ENCODE data around the gene CYP27B1.
"Not testable (repeated sequence)": the region's sequence is repeated elsewhere in the genome, so short reads cannot be mapped to it uniquely, and the experiment has no call there.

CYP27B1 gene

GRCh38 chr12:57783466-57783801 is 16.6 kb upstream of the CYP27B1 start:
- DNase-seq (ENCODE audit: low read depth): no peak

GRCh38 chr12:57782608-57783465 is 16.0 kb upstream of the CYP27B1 start, which contains the start of gene TSFM:
TSS of gene TSFM (plus strand) at chr12:57782787. CDS start at chr12:57782802, 15 bp downstream.
- peak; percentile 93 for DNase-seq (ENCODE audit: low read depth)

- DNase-seq (ENCODE audit: low read depth): no peak
These were observed 15.3 kb upstream of the CYP27B1 start for GRCh38 chr12:57782243-57782607.

- DNase-seq (ENCODE audit: low read depth): no peak
These were observed 14.9 kb upstream of the CYP27B1 start for GRCh38 chr12:57781801-57782200.

- DNase-seq (ENCODE audit: low read depth): no peak
These were observed 14.4 kb upstream of the CYP27B1 start for GRCh38 chr12:57781244-57781643.

GRCh38 chr12:57780284-57780897 is 13.5 kb upstream of the CYP27B1 start:
- DNase-seq (ENCODE audit: low read depth): no peak

GRCh38 chr12:57779736-57780135 is 12.9 kb upstream of the CYP27B1 start:
- no peak for DNase-seq (ENCODE audit: low read depth)

- DNase-seq (ENCODE audit: low read depth): no peak
These were observed 11.0 kb upstream of the CYP27B1 start for GRCh38 chr12:57777911-57778310.

- DNase-seq (ENCODE audit: low read depth): no peak
These were observed 10.5 kb upstream of the CYP27B1 start for GRCh38 chr12:57777367-57777766.

GRCh38 chr12:57776247-57776587 is 9.3 kb upstream of the CYP27B1 start:
- DNase-seq (ENCODE audit: low read depth): no peak

GRCh38 chr12:57775563-57776246 is 8.8 kb upstream of the CYP27B1 start:
- no peak for DNase-seq (ENCODE audit: low read depth)

GRCh38 chr12:57775044-57775443 is 8.2 kb upstream of the CYP27B1 start:
- no peak for DNase-seq (ENCODE audit: low read depth)

GRCh38 chr12:57774634-57775033 is 7.8 kb upstream of the CYP27B1 start:
- DNase-seq (ENCODE audit: low read depth): not testable (repeated sequence)

- no peak for DNase-seq (ENCODE audit: low read depth)
These were observed 5.8 kb upstream of the CYP27B1 start, which contains the start of gene EEF1AKMT3 for GRCh38 chr12:57772429-57773322. TSS of gene EEF1AKMT3 (plus strand) at chr12:57772614. CDS start at chr12:57772725, 111 bp downstream.

- DNase-seq (ENCODE audit: low read depth): peak; percentile 76
These were observed 5.1 kb upstream of the CYP27B1 start, which contains the start of gene METTL1 for GRCh38 chr12:57771873-57772428. TSS of gene METTL1 (minus strand) at chr12:57772105. CDS start at chr12:57772083, 22 bp downstream.

- DNase-seq (ENCODE audit: low read depth): peak; percentile 55
These were observed 4.5 kb upstream of the CYP27B1 start for GRCh38 chr12:57771236-57771872.

- DNase-seq (ENCODE audit: low read depth): no peak
These were observed 3.9 kb upstream of the CYP27B1 start for GRCh38 chr12:57770734-57771133.

GRCh38 chr12:57769594-57769993 is 2.7 kb upstream of the CYP27B1 start:
- DNase-seq (ENCODE audit: low read depth): no peak

- no peak for DNase-seq (ENCODE audit: low read depth)
These were observed 998 bp upstream of the CYP27B1 start for GRCh38 chr12:57767876-57768275.

- no peak for DNase-seq (ENCODE audit: low read depth)
These were observed 424 bp upstream of the CYP27B1 start for GRCh38 chr12:57767305-57767698.
